Measurements from ENCODE around the gene KCNAB2. TPM values are rescaled to one million over a fixed set of nuclear protein-coding genes. Genes with fewer than 3 reads are reported as not detected.

KCNAB2 gene
- total RNA-seq, 1 donor from 2014 or later = 3.1 TPM

DNA sequence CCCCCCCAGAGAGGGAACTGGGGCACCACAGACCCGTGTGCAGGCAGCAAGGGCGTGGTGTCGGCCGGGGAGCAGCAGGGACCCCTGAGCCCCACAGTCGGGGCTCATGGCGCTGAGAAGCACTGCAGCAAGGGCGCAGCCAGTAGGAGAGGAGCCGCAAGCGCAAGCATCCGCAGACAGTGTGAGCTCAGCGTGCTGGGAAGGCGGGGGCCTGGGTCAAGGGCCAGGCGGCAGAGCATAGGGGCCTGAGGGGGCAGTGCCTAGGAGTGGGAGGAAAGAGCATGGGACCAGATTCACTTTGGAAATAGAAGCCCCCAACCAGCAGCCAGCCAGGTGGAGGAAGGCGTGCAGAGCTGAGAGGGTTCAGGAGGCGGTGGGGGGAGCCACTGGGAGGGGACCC is 6.7 kb upstream of the KCNAB2 start:
- TF ChIP-seq CTCF (IDR thresholded peaks at IDR 0.05; ENCODE audit: insufficient read depth, low read depth, low read length) (no peak), EZH2 (IDR thresholded peaks at IDR 0.05; ENCODE audit: insufficient read depth, low read length) (no peak)
- Histone ChIP-seq H3K27ac (ENCODE audit: low read depth, low read length) (no peak overlapping the region), H3K9ac (ENCODE audit: low read length) (no peak overlapping the region), H2AFZ (ENCODE audit: low read depth, low read length) (no peak overlapping the region), H3K9me3 (ENCODE audit: insufficient read depth, low read depth, low read length) (no peaks in the 10 kb centered on the region), H3K4me2 (ENCODE audit: low read length) (no peak overlapping the region), H3K36me3 (ENCODE audit: insufficient read depth, low read length) (no peaks in the 10 kb centered on the region), H3K4me1 (ENCODE audit: insufficient read depth, low read length) (peaks cover 8% of the 10 kb centered on the region), H4K20me1 (ENCODE audit: insufficient read depth, low read length) (peaks cover 7% of the 10 kb centered on the region), H3K79me2 (ENCODE audit: insufficient read depth, low read length) (no peaks in the 10 kb centered on the region), H3K27me3 (ENCODE audit: insufficient read depth, low read length) (peaks cover 13% of the 10 kb centered on the region), H3K4me3 (ENCODE audit: insufficient read depth, low read depth, low read length) (no peak overlapping the region)
- Mint-ChIP-seq H3K4me3 (ENCODE audit: unreplicated experiment) (no peak overlapping the region), H3K27ac (ENCODE audit: unreplicated experiment) (no peak overlapping the region), H3K36me3 (ENCODE audit: low read depth, unreplicated experiment) (no peaks in the 10 kb centered on the region), H3K9me3 (ENCODE audit: unreplicated experiment) (no peaks in the 10 kb centered on the region), H3K4me1 (ENCODE audit: low read depth, unreplicated experiment) (peaks cover 2% of the 10 kb centered on the region), H3K27me3 (ENCODE audit: low read depth, unreplicated experiment) (peaks cover 55% of the 10 kb centered on the region)
- DNase-seq (ENCODE audit: low read depth) (no peak), FAIRE-seq (no peak)

DNA sequence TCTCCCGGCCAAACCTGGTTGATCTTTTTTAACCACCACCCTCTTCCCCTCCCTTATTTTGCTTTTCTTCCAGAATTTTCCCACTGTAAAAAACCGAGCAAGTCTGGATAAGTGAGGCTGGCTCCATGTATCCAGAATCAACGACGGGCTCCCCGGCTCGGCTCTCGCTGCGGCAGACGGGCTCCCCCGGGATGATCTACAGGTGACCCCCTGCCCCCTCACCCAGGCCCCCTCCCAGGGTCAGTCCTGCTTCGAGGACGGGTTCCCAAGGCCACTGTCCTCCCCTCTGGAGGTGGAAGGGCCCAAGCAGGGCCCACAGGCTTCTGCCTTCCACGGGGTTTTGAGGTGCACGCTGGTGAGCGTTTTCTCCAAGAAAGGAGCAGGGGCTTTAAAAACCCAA is 5.2 kb upstream of the KCNAB2 start:
- H3K4me2 ChIP-seq (ENCODE audit: low read length) = no peak overlapping the region
- H3K36me3 Mint-ChIP-seq (ENCODE audit: low read depth, unreplicated experiment) = no peaks in the 10 kb centered on the region
- H3K27ac ChIP-seq (ENCODE audit: low read depth, low read length) = no peak overlapping the region
- no peaks in the 10 kb centered on the region for H4K20me1 ChIP-seq (ENCODE audit: insufficient read depth, low read length)
- DNase-seq (ENCODE audit: low read depth) (no peak), FAIRE-seq (no peak)
- H3K27me3 ChIP-seq (ENCODE audit: insufficient read depth, low read length) = peaks cover 12% of the 10 kb centered on the region
- H2AFZ ChIP-seq (ENCODE audit: low read depth, low read length) = no peak overlapping the region
- H3K9me3 Mint-ChIP-seq (ENCODE audit: unreplicated experiment) = no peaks in the 10 kb centered on the region
- no peak overlapping the region for H3K9ac ChIP-seq (ENCODE audit: low read length)
- H3K27me3 Mint-ChIP-seq (ENCODE audit: low read depth, unreplicated experiment) = peaks cover 55% of the 10 kb centered on the region
- no peaks in the 10 kb centered on the region for H3K36me3 ChIP-seq (ENCODE audit: insufficient read depth, low read length)
- peaks cover 2% of the 10 kb centered on the region for H3K4me1 Mint-ChIP-seq (ENCODE audit: low read depth, unreplicated experiment)
- no peaks in the 10 kb centered on the region for H3K79me2 ChIP-seq (ENCODE audit: insufficient read depth, low read length)
- H3K4me1 ChIP-seq (ENCODE audit: insufficient read depth, low read length) = peaks cover 8% of the 10 kb centered on the region
- H3K9me3 ChIP-seq (ENCODE audit: insufficient read depth, low read depth, low read length) = no peaks in the 10 kb centered on the region
- no peak for TF ChIP-seq EZH2 (IDR thresholded peaks at IDR 0.05; ENCODE audit: insufficient read depth, low read length)
- TF ChIP-seq CTCF (IDR thresholded peaks at IDR 0.05; ENCODE audit: insufficient read depth, low read depth, low read length) = no peak
- H3K27ac Mint-ChIP-seq (ENCODE audit: unreplicated experiment) = no peak overlapping the region
- H3K4me3 Mint-ChIP-seq (ENCODE audit: unreplicated experiment) = no peak overlapping the region
- H3K4me3 ChIP-seq (ENCODE audit: insufficient read depth, low read depth, low read length) = no peak overlapping the region

DNA sequence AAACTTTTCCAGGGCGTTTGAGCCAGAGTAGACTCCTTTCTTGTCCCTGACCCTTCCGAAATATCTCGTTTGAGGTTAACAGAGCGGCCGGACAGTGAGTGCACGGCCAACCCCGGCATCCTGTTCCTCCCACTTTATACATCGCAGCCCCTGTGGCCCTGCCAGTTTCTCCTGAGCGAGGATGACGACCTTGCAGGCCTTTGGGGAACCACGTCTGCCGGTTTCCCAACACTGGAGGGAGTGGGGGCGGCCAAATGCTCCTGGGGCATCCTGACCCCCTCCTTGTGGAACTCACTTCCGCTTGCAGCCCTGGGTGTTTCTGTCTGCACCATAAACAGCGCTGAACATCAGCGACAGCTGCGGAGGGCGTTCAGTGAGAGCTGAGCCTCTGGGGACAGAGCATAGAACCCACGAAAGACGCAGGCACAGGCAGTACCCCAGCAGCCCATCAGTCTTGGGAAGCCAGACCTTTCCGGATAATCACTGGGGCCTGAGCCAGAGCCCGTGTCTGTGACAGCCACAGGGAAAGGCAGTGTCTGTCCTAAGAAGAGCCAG is 4.8 kb upstream of the KCNAB2 start:
- no peaks in the 10 kb centered on the region for H4K20me1 ChIP-seq (ENCODE audit: insufficient read depth, low read length)
- H3K9me3 ChIP-seq (ENCODE audit: insufficient read depth, low read depth, low read length) = no peaks in the 10 kb centered on the region
- H3K4me1 Mint-ChIP-seq (ENCODE audit: low read depth, unreplicated experiment) = peaks cover 2% of the 10 kb centered on the region
- H3K4me1 ChIP-seq (ENCODE audit: insufficient read depth, low read length) = peaks cover 8% of the 10 kb centered on the region
- no peak overlapping the region for H3K9ac ChIP-seq (ENCODE audit: low read length)
- H3K79me2 ChIP-seq (ENCODE audit: insufficient read depth, low read length) = no peaks in the 10 kb centered on the region
- peaks cover 53% of the 10 kb centered on the region for H3K27me3 Mint-ChIP-seq (ENCODE audit: low read depth, unreplicated experiment)
- no peaks in the 10 kb centered on the region for H3K9me3 Mint-ChIP-seq (ENCODE audit: unreplicated experiment)
- H3K4me2 ChIP-seq (ENCODE audit: low read length) = no peak overlapping the region
- H3K27ac Mint-ChIP-seq (ENCODE audit: unreplicated experiment) = no peak overlapping the region
- no peaks in the 10 kb centered on the region for H3K36me3 ChIP-seq (ENCODE audit: insufficient read depth, low read length)
- no peak overlapping the region for H3K27ac ChIP-seq (ENCODE audit: low read depth, low read length)
- H3K36me3 Mint-ChIP-seq (ENCODE audit: low read depth, unreplicated experiment) = no peaks in the 10 kb centered on the region
- FAIRE-seq = no peak
- peaks cover 12% of the 10 kb centered on the region for H3K27me3 ChIP-seq (ENCODE audit: insufficient read depth, low read length)
- no peak overlapping the region for H2AFZ ChIP-seq (ENCODE audit: low read depth, low read length)
- no peak overlapping the region for H3K4me3 Mint-ChIP-seq (ENCODE audit: unreplicated experiment)
- H3K4me3 ChIP-seq (ENCODE audit: insufficient read depth, low read depth, low read length) = no peak overlapping the region
- TF ChIP-seq CTCF (IDR thresholded peaks at IDR 0.05; ENCODE audit: insufficient read depth, low read depth, low read length) (no peak), EZH2 (IDR thresholded peaks at IDR 0.05; ENCODE audit: insufficient read depth, low read length) (no peak)
- no peak for DNase-seq (ENCODE audit: low read depth)

Data from astrocyte (in vitro differentiated cells and primary cell).